Fibroblast of villous mesenchyme (primary cell): ENCODE results near the gene ANXA2. TPM values are rescaled to one million over a fixed set of nuclear protein-coding genes. Genes with fewer than 3 reads are reported as not detected.
"Not testable (repeated sequence)": the region's sequence is repeated elsewhere in the genome, so short reads cannot be mapped to it uniquely, and the experiment has no call there.

Experiments used
- DNase-seq: peaks from one replicate; pipeline ENCODE4 v3.0.0-alpha.2; 2010; ENCODE audit warnings: low read depth
- H3K4me3 ChIP-seq: 2 replicates; pipeline ENCODE4 v1.5.1; 2011; ENCODE audit warnings: low read depth, mild to moderate bottlenecking, low read length
- total RNA-seq: library from RNA; depleted of rRNA; stranded (reverse); fragments of >200 nt; gene quantifications from 2 replicates; pipeline ENCODE4 v1.2.3, GENCODE V29; 2012
- TF ChIP-seq, protein P1 (sequence below): IDR thresholded peaks from 2 replicates; pipeline ENCODE4 v1.5.1; 2012; ENCODE audit warnings: low read depth, mild to moderate bottlenecking, low read length; ENCODE audit not compliant: insufficient read depth

The ANXA2 gene
- total RNA-seq, 1 donor: 3,211 TPM

DNA sequence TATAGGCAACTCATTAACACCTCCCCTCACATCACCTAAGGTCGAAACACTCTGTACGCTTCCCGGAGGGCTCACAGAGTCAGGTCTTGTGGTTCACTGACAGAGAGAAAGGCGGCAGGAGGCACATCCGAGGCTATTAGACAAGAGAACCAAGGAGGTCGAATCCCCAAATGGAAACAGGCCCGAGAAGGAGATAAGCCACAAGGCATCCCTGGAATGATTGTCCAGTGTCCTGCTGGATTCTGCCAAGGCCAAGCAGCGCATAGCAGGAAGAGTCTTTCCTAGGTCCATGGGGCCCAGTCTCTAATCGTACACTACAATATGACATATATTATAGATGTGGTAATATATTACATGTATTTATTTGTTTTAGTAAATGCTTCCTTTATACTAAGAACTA is 58.5 kb downstream of the ANXA2 start:
- TF ChIP-seq, protein P1, sequence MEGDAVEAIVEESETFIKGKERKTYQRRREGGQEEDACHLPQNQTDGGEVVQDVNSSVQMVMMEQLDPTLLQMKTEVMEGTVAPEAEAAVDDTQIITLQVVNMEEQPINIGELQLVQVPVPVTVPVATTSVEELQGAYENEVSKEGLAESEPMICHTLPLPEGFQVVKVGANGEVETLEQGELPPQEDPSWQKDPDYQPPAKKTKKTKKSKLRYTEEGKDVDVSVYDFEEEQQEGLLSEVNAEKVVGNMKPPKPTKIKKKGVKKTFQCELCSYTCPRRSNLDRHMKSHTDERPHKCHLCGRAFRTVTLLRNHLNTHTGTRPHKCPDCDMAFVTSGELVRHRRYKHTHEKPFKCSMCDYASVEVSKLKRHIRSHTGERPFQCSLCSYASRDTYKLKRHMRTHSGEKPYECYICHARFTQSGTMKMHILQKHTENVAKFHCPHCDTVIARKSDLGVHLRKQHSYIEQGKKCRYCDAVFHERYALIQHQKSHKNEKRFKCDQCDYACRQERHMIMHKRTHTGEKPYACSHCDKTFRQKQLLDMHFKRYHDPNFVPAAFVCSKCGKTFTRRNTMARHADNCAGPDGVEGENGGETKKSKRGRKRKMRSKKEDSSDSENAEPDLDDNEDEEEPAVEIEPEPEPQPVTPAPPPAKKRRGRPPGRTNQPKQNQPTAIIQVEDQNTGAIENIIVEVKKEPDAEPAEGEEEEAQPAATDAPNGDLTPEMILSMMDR: no peak
- no peak overlapping the region for H3K4me3 ChIP-seq
- DNase-seq: no peak

DNA sequence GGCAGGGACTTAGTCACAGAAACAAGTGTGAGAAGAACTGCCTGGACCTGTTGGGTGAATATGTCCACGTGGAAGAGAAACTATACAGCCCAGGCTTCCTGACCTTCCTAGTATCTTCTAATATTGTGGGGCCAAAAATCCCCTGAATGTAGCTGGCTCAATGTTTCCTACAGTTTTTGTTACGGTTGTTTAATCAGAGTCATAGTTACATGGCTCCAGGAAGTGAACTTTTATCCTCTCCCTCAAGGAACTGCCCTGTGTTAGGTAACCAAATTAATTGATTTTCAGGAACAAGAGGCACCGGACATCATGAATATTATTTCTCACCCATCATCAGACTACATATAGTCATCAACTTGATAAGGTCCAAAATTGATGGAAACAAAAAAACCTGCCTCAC is 59.0 kb downstream of the ANXA2 start:
- no peak for DNase-seq
- no peak overlapping the region for H3K4me3 ChIP-seq
- TF ChIP-seq, protein P1: no peak

DNA sequence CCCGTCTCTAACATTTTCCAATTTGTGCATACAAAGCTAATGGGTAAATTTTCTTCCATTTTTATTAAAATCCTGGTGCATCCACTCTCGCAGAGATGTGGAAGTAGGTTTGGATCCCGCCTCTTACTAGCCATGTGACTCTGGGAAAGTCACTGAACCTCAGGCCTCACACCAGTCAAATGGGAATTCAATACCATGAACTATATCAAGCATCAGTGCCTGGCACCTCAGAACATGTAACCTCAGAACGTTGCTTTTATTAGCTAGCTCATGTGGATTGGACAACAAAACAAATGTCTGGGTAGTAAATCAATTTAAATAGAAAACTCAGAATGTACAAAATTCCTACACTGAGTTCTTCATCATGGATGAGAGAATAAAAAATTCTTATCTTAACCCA is 60.7 kb downstream of the ANXA2 start:
- TF ChIP-seq, protein P1: no peak
- H3K4me3 ChIP-seq: no peak overlapping the region
- DNase-seq: no peak

DNA sequence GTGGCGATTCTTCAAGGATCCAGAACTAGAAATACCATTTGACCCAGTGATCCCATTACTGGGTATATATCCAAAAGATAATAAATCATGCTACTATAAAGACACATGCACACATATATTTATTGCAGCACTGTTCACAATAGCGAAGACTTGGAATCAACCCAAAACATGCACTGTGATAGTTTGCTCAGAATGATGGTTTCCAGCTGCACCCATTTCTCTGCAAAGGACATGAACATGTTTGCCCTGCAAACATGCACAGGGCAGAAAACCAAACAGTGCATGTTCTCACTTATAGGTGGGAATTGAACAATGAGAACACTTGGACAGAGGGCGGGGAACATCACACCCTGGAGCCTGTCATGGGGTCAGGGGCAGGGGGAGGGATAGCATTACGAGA is 62.5 kb downstream of the ANXA2 start:
- H3K4me3 ChIP-seq, DNase-seq: not testable (repeated sequence)

DNA sequence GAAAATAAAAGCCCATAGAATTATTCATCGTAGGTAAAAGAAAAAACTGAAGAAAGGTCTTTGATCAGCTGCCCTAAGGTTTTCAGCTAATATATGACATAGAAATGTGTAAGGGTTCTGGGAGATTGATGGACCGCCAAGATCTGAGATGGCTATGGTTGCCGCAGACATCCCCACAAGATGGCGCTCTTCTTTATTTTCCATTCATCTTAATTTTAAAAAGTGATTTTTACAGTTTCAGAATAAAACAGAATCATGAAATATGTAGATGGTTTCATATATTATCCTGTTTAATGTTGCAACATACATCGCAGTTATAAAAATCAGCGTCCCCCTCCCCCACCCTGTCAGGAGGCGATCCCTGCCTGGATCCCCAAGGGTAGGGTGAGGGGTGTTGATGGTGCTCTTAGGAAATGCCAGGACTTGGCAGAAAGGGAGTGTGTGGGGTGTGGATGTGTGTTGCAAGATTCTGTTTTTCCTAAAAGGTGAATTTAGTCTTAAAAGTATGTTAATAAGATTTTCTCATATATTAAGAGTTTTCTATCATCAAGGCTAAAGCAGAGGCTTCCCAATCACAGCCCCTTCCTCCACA is 68.8 kb downstream of the ANXA2 start:
- TF ChIP-seq, protein P1: peak; percentile 64
- H3K4me3 ChIP-seq: no peak overlapping the region
- DNase-seq: peak; percentile 38

DNA sequence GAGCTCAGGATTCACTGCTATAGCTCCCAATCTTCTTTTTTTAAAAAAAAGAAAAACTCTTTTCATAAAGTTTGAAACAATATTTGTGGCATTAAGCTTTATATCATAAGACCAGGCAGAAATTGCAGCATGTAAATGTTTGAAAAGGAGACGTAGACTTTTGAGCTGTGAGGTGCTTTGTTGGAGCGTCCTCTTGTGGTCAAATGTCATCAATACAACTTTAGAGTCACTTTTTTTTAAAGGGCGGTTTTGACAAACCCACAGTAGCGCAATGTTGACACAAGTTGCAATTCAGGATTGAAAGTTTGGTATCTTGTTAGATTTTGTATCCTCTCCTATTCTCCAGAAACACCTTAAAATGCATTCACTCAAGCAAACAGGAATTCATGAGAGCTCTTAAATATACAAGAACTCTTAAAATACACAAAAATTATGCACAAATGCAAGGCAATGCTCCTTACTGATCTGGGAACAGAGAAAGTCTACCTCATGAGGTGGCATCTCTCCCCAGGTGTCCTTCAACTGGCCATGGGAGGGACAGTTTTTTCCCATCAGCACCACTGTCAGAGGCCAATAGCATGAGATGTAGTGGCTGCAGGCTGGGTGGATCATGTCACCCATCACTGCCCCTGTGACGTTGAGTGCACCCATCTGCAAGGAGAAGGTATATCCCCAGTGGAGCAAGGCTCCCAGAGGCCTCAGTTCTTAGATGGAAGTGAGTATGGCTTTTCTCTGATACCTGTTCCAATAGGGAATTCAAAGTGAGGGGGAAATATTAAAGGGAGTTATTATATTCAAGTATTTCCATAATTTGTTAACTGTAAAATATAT is 70.7 kb downstream of the ANXA2 start:
- TF ChIP-seq, protein P1: peak; percentile 85
- no peak overlapping the region for H3K4me3 ChIP-seq
- peak; percentile 59 for DNase-seq

DNA sequence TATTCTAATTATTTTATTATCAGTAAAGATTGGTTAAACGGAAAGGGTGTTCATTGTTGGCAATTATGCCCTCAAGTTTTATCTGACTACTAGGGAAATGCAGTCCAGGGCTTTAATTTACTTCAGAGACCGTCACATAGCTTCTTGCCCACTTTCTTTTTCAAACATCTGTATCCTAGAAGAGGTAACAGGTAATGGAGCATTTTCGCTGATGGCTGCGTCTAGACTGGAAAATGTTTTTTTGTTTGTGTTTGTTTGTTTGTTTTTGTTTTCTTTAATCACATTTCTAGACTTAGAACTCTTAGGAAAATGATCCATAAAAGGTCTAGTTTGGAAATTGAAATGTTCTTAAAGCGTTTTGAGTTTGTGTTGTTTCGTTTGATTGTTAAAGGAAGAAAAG is 71.4 kb downstream of the ANXA2 start:
- no peak overlapping the region for H3K4me3 ChIP-seq
- DNase-seq: no peak
- TF ChIP-seq, protein P1: no peak
